ENCODE results near the gene RPLP1. TPM values are rescaled to one million over a fixed set of nuclear protein-coding genes. Genes with fewer than 3 reads are reported as not detected.

The RPLP1 gene
- total and polyA plus RNA-seq, 3 donors from 2014 or later = 245 to 1,127 (median 513) TPM

GRCh38 chr15:69491038-69491505, 38.5 kb downstream of the RPLP1 start:
- intact Hi-C loops (cut with DNase I; ENCODE audit: low total_unique reads) = no loop called here
- Histone ChIP-seq H3K9me3 (no peaks in the 10 kb centered on the region), H3K27me3 (no peaks in the 10 kb centered on the region), H3K27ac (peak overlapping the region in 1 of 2 donors; percentile 23), H3K36me3 (ENCODE audit: low read depth, missing control alignments) (no peaks in the 10 kb centered on the region), H3K4me3 (no peak overlapping the region), H3K4me1 (peaks cover 20% of the 10 kb centered on the region)
- no peak for TF ChIP-seq CTCF (IDR thresholded peaks at IDR 0.05)
- TF ChIP-seq POLR2A (IDR thresholded peaks at IDR 0.05) = no peak
- DNase-seq = peak; percentile 43
- WGBS, 2 donors = 22 to 58% methylated on average over 3 of the region's 3 CpGs

GRCh38 chr15:69493406-69493805, 40.8 kb downstream of the RPLP1 start:
- DNase-seq = no peak
- Histone ChIP-seq H3K27me3 (no peaks in the 10 kb centered on the region), H3K36me3 (ENCODE audit: low read depth, missing control alignments) (no peaks in the 10 kb centered on the region), H3K4me1 (peaks cover 20% of the 10 kb centered on the region), H3K27ac (no peak overlapping the region), H3K9me3 (no peaks in the 10 kb centered on the region), H3K4me3 (no peak overlapping the region)
- no peak for TF ChIP-seq CTCF (IDR thresholded peaks at IDR 0.05)
- intact Hi-C loops (cut with DNase I; ENCODE audit: low total_unique reads) = no loop called here
- 96 to 98% methylated on average over 2 of the region's 2 CpGs for WGBS, 2 donors

GRCh38 chr15:69496001-69496400, 43.4 kb downstream of the RPLP1 start:
- Histone ChIP-seq H3K27ac (no peak overlapping the region), H3K9me3 (no peaks in the 10 kb centered on the region), H3K4me1 (peaks cover 3% of the 10 kb centered on the region), H3K4me3 (no peak overlapping the region), H3K27me3 (no peaks in the 10 kb centered on the region), H3K36me3 (ENCODE audit: low read depth, missing control alignments) (no peaks in the 10 kb centered on the region)
- no peak for TF ChIP-seq POLR2A (IDR thresholded peaks at IDR 0.05)
- TF ChIP-seq CTCF (IDR thresholded peaks at IDR 0.05) = no peak
- intact Hi-C loops (cut with DNase I; ENCODE audit: low total_unique reads) = no loop called here
- DNase-seq = no peak
- WGBS, 2 donors = 34 to 49% methylated on average over 2 of the region's 2 CpGs

GRCh38 chr15:69497076-69497475, 44.5 kb downstream of the RPLP1 start:
- no peak for DNase-seq
- Histone ChIP-seq H3K27me3 (no peaks in the 10 kb centered on the region), H3K27ac (no peak overlapping the region), H3K4me3 (no peak overlapping the region), H3K9me3 (no peaks in the 10 kb centered on the region), H3K4me1 (no peaks in the 10 kb centered on the region), H3K36me3 (ENCODE audit: low read depth, missing control alignments) (no peaks in the 10 kb centered on the region)
- WGBS, 2 donors = 100% methylated on average over 1 of the region's 1 CpG
- TF ChIP-seq POLR2A (IDR thresholded peaks at IDR 0.05) (no peak), CTCF (IDR thresholded peaks at IDR 0.05) (no peak)
- intact Hi-C loops (cut with DNase I; ENCODE audit: low total_unique reads) = no loop called here

GRCh38 chr15:69497667-69498066, 45.0 kb downstream of the RPLP1 start:
- no peaks in the 10 kb centered on the region for H3K9me3 ChIP-seq
- no peaks in the 10 kb centered on the region for H3K27me3 ChIP-seq
- H3K4me3 ChIP-seq = no peak overlapping the region
- H3K4me1 ChIP-seq = no peaks in the 10 kb centered on the region
- TF ChIP-seq POLR2A (IDR thresholded peaks at IDR 0.05) (no peak), CTCF (IDR thresholded peaks at IDR 0.05) (no peak)
- DNase-seq = no peak
- no peaks in the 10 kb centered on the region for H3K36me3 ChIP-seq (ENCODE audit: low read depth, missing control alignments)
- intact Hi-C loops (cut with DNase I; ENCODE audit: low total_unique reads) = no loop called here
- 86 to 100% methylated on average over 1 of the region's 1 CpG for WGBS, 2 donors
- H3K27ac ChIP-seq = no peak overlapping the region

All from testis (tissue), 3 donors.